ENCODE measurements around the gene GAS2L2. TPM values are rescaled to one million over a fixed set of nuclear protein-coding genes. Genes with fewer than 3 reads are reported as not detected.
A peak's percentile ranks its signal among the peaks of the same experiment; 100 is the strongest.

The GAS2L2 gene
- total RNA-seq: under 0.01 TPM in 1 of 2 replicates, not detected in the other

- DNase-seq (ENCODE audit: low read depth in 2 of 2): no peak
Observed at GRCh38 chr17:35752945-35753764, at the start of gene GAS2L2. Gene GAS2L2, minus strand, starts transcription at chr17:35753239. Its CDS starts 389 bp downstream, at chr17:35752850.

- DNase-seq (ENCODE audit: low read depth in 2 of 2): peak; percentile 44 to 97
Observed at GRCh38 chr17:35801583-35802224, 48.7 kb upstream of the GAS2L2 start.

GRCh38 chr17:35799942-35800341, 46.9 kb upstream of the GAS2L2 start:
- peak; percentile 17 to 35 for DNase-seq (ENCODE audit: low read depth in 2 of 2)

- DNase-seq (ENCODE audit: low read depth in 2 of 2): no peak
Observed at GRCh38 chr17:35797918-35798317, 44.9 kb upstream of the GAS2L2 start.

GRCh38 chr17:35797370-35797769, 44.3 kb upstream of the GAS2L2 start:
- no peak for DNase-seq (ENCODE audit: low read depth in 2 of 2)

GRCh38 chr17:35796942-35797341, 43.9 kb upstream of the GAS2L2 start:
- no peak for DNase-seq (ENCODE audit: low read depth in 2 of 2)

GRCh38 chr17:35795871-35796265, 42.8 kb upstream of the GAS2L2 start:
- DNase-seq (ENCODE audit: low read depth in 2 of 2): no peak

GRCh38 chr17:35795007-35795870, 42.2 kb upstream of the GAS2L2 start, which contains the start of gene MMP28:
Gene MMP28, minus strand, starts transcription at chr17:35795641. Its CDS starts 264 bp downstream, at chr17:35795377.
- peak; percentile 27 to 28 for DNase-seq (ENCODE audit: low read depth in 2 of 2)

- no peak for DNase-seq (ENCODE audit: low read depth in 2 of 2)
Observed at GRCh38 chr17:35793257-35793656, 40.2 kb upstream of the GAS2L2 start.

- DNase-seq (ENCODE audit: low read depth in 2 of 2): no peak
Observed at GRCh38 chr17:35791681-35792350, 38.8 kb upstream of the GAS2L2 start.

- no peak for DNase-seq (ENCODE audit: low read depth in 2 of 2)
Observed at GRCh38 chr17:35790841-35791240, 37.8 kb upstream of the GAS2L2 start.

- DNase-seq (ENCODE audit: low read depth in 2 of 2): peak in 1 of 2 donors; percentile 39
Observed at GRCh38 chr17:35788477-35789368, 35.7 kb upstream of the GAS2L2 start.

- no peak for DNase-seq (ENCODE audit: low read depth in 2 of 2)
Observed at GRCh38 chr17:35786941-35787432, 33.9 kb upstream of the GAS2L2 start.

- DNase-seq (ENCODE audit: low read depth in 2 of 2): no peak
Observed at GRCh38 chr17:35784895-35785294, 31.9 kb upstream of the GAS2L2 start.

GRCh38 chr17:35780950-35781349, 27.9 kb upstream of the GAS2L2 start:
- DNase-seq (ENCODE audit: low read depth in 2 of 2): no peak

- DNase-seq (ENCODE audit: low read depth in 2 of 2): no peak
Observed at GRCh38 chr17:35778641-35779196, 25.7 kb upstream of the GAS2L2 start.

- no peak for DNase-seq (ENCODE audit: low read depth in 2 of 2)
Observed at GRCh38 chr17:35775583-35775982, 22.5 kb upstream of the GAS2L2 start.

GRCh38 chr17:35775039-35775438, 22.0 kb upstream of the GAS2L2 start:
- DNase-seq (ENCODE audit: low read depth in 2 of 2): no peak

- no peak for DNase-seq (ENCODE audit: low read depth in 2 of 2)
Observed at GRCh38 chr17:35774499-35774898, 21.5 kb upstream of the GAS2L2 start.
